Activated CD4-positive, alpha-beta T cell treated with anti-CD3 and anti-CD28 coated beads, Interleukin-2, amount 10 ng/mL, durations not matched to agents 7 days and 5 days (primary cell): Measurements from ENCODE around the gene FNDC11. TPM values are rescaled to one million over a fixed set of nuclear protein-coding genes. Genes with fewer than 3 reads are reported as not detected.
A peak's percentile ranks its signal among the peaks of the same experiment; 100 is the strongest.

Experiments
- CTCF ChIA-PET: fragments of 350-600 bp; sonication (Branson Sonifier 250); formaldehyde crosslinking; loops from one replicate; lab custom pipeline; 2021; ENCODE audit warnings: antibody characterized with exemption; lab: Charles Lee
- POLR2A ChIA-PET: fragments of 350-600 bp; sonication (Branson Sonifier 250); formaldehyde crosslinking; loops from one replicate; lab custom pipeline; 2021; ENCODE audit warnings: antibody characterized with exemption; lab: Charles Lee
- DNase-seq: peaks from one replicate; pipeline ENCODE4 v3.0.0-alpha.2; 2020
- H3K27ac Mint-ChIP-seq: one replicate; pipeline ENCODE4 v1.8.0; 2021; ENCODE audit warnings: mild to moderate bottlenecking, moderate library complexity, mixed read lengths
- H3K27me3 Mint-ChIP-seq: one replicate; pipeline ENCODE4 v1.8.0; 2021; ENCODE audit warnings: mixed read lengths
- H3K36me3 Mint-ChIP-seq: one replicate; pipeline ENCODE4 v1.8.0; 2021; ENCODE audit warnings: low read depth, mixed read lengths
- H3K4me1 Mint-ChIP-seq: one replicate; pipeline ENCODE4 v1.8.0; 2021; ENCODE audit warnings: mixed read lengths
- H3K4me3 Mint-ChIP-seq: one replicate; pipeline ENCODE4 v1.8.0; 2021; ENCODE audit warnings: mild to moderate bottlenecking, moderate library complexity, mixed read lengths
- H3K9me3 Mint-ChIP-seq: one replicate; pipeline ENCODE4 v1.8.0; 2021; ENCODE audit warnings: mixed read lengths
- total RNA-seq, 2 experiments: library from RNA; stranded (reverse); gene quantifications; one replicate each; pipeline ENCODE4 v1.2.3, GENCODE V29; 2021

Gene FNDC11
- total RNA-seq, 2 experiments from 2014 or later = 0.15 to 0.57 TPM

GRCh38 chr20:63544241-63544957, 9.6 kb upstream of the FNDC11 start:
- Mint-ChIP-seq H3K9me3 (no peaks in the 10 kb centered on the region), H3K27ac (no peak overlapping the region), H3K27me3 (peaks cover 6% of the 10 kb centered on the region), H3K4me1 (no peaks in the 10 kb centered on the region), H3K36me3 (no peaks in the 10 kb centered on the region), H3K4me3 (no peak overlapping the region)
- DNase-seq = no peak
- ChIA-PET CTCF (interaction anchor here (1.0 to 1.6 kb wide), 2 partner anchors 13 to 429 kb away, joined by 3 read pairs; no protein-coding TSS in a partner anchor), POLR2A (no interaction called here)

DNA sequence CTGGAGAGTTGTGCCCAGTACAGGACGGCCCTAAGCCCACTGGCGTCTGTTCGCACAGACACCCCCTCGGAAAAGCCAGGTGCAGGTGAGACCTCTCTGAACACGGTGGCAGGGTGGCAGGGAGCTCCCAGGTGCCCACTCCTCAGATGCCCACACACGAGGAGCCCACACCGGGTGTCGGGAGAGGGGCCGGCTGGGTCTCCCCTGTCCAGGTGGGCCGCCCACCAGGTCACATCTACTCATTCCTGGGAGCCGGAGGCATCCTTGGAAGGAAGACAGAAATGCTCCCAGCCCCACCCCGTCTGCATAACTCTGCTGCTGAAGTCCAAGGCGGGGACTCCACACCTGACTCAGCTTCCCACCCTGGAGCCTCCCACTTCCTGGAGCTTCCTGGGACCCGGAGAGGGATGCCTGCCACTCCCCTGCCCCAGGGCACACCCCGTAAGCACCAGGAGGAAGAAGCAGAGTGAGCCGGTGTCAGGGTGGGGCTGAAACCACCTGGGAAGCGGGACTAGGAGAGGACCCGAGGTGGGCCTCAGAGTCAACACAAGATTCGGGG, 8.9 kb upstream of the FNDC11 start:
- CTCF ChIA-PET = interaction anchor here (1.0 to 1.6 kb wide), 2 partner anchors 12 to 429 kb away, joined by 3 read pairs; no protein-coding TSS in a partner anchor
- POLR2A ChIA-PET = no interaction called here
- DNase-seq = no peak
- Mint-ChIP-seq H3K27ac (no peak overlapping the region), H3K4me3 (no peak overlapping the region), H3K27me3 (peaks cover 11% of the 10 kb centered on the region), H3K9me3 (no peaks in the 10 kb centered on the region), H3K4me1 (no peaks in the 10 kb centered on the region), H3K36me3 (no peaks in the 10 kb centered on the region)

GRCh38 chr20:63545814-63546213, 8.1 kb upstream of the FNDC11 start:
- CTCF ChIA-PET = interaction anchor here (0.6 to 2.5 kb wide), 3 partner anchors 8 to 511 kb away, joined by 3 to 12 read pairs (median 7); partner anchors contain the start of gene PTK6
- POLR2A ChIA-PET = no interaction called here
- peaks cover 11% of the 10 kb centered on the region for H3K27me3 Mint-ChIP-seq
- H3K9me3 Mint-ChIP-seq = no peaks in the 10 kb centered on the region
- no peak overlapping the region for H3K4me3 Mint-ChIP-seq
- no peak for DNase-seq
- no peaks in the 10 kb centered on the region for H3K36me3 Mint-ChIP-seq
- H3K27ac Mint-ChIP-seq = no peak overlapping the region
- H3K4me1 Mint-ChIP-seq = no peaks in the 10 kb centered on the region

DNA sequence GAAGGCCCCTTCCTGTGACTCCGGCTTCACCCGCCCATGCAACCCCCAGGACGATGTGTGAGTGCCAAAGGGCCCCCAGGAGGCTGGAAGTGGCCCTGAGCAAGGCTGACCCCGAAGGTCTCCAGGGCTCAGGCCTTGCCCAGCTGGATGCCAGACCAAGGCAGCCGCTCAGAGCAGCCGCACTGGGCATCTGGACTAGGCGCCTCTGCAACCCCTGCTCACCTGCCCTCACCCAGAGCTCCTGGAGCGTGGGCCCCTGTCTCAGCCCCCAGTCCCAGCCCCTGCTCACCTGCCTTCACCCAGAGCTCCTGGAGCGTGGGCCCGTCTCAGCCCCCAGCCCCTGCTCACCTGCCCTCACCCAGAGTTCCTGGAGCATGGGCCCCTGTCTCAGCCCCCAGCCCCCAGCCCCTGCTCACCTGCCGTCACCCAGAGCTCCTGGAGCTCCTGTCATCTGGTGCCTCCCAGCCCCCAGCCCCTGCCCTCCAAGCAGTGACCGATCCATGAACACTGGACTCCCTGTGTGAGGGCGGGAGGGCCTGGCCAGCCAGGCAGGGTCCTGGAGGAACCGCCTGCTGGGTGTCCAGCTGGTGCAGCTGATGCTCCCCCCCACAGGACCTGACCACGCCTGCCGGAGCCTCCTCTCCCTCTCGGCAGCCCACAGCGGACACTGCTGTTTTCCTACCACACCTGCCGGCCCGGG, 7.6 kb upstream of the FNDC11 start:
- CTCF ChIA-PET = interaction anchor here (0.6 to 2.5 kb wide), 3 partner anchors 8 to 511 kb away, joined by 3 to 12 read pairs (median 7); partner anchors contain the start of gene PTK6
- Mint-ChIP-seq H3K36me3 (no peaks in the 10 kb centered on the region), H3K27ac (peak overlapping the region; percentile 13), H3K4me3 (no peak overlapping the region), H3K4me1 (peaks cover 2% of the 10 kb centered on the region), H3K27me3 (peaks cover 14% of the 10 kb centered on the region), H3K9me3 (no peaks in the 10 kb centered on the region)
- POLR2A ChIA-PET = no interaction called here
- DNase-seq = no peak

DNA sequence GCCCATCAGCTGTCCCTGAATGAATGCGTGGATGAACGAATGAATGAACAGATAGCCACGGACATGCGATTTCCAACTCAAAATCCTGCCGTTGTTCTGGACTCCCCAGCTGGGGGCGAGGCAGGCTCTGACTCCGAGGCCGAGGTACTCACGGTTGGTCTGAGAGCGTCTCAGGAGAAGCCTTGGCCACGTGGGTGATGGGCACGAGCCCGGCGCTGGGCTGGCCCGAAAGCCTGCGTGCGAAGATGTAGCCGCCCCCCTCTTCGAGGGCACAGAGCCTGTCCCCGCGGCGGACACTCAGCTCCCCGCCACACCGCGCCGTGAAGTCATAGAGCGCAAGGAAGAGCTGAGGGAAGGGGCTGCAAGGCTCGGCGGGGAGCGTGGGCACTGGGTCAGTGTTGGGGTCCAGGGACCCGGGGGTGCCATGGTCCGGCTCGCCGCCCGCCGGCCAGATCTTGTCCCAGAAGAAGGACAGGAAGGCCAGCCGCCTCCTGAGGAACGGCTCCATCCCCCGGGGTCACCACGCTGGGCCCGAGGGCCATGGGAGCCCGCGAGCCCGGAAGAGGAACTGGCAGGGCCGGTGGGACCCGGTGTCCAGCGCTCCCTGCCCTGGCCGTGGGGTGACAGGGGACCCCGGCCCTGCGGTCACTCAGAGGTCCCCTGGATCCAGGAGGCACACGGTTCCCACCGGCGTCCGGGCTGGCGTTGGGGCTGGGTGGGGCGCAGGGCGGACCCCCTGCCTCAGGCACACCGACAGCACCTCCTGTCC, 6.8 kb upstream of the FNDC11 start:
- H3K4me3 Mint-ChIP-seq = no peak overlapping the region
- H3K9me3 Mint-ChIP-seq = no peaks in the 10 kb centered on the region
- peaks cover 14% of the 10 kb centered on the region for H3K27me3 Mint-ChIP-seq
- ChIA-PET CTCF (interaction anchor here (1.7 to 2.5 kb wide), 2 partner anchors 9 to 21 kb away, joined by 7 to 12 read pairs; partner anchors contain the start of gene PTK6), POLR2A (no interaction called here)
- no peak for DNase-seq
- H3K4me1 Mint-ChIP-seq = peaks cover 2% of the 10 kb centered on the region
- no peak overlapping the region for H3K27ac Mint-ChIP-seq
- H3K36me3 Mint-ChIP-seq = no peaks in the 10 kb centered on the region

DNA sequence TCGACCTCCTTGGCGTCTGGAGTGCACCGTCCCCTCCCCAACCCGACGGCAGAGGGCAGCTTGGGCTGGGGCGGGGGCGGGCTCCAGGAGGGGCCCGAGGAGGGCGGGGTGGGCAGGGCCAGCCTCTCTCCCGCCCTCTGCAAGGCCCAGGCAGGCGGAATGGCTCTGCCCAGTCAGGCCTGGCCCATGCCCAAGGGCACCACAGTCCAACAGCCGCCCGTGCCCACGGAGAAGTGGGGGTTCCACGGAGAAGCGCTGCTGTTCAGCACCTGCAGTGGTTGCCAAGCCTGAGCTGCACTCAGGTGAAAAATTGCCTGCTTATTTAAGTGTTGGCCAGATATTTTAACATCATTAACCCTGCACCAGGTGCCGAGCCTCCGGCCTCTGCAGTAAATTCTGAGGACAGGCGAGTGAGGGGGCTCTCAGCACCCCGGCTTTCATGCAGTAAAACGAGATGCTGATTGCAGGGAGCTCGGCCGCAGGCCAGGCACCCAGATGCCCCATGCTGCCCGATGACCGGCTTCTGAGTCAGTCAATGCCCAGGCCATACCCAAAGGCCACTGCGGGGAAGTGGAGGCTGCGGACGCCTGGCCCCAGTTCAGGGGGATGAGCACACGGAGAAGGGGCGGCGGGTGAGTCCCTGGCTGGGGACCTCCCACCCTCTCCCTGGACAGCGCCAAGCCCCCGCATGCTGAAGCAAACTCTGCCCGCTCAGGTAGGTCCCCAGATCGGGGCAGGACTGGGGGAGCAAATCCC, 6.1 kb upstream of the FNDC11 start, which contains the start of gene SRMS:
SRMS (minus strand) TSS at position 25 of the 756 bp plus-strand sequence. CDS start 286 bp downstream, outside the sequence.
- no peak within 1 kb of the TSS for H3K4me3 Mint-ChIP-seq
- no peaks in the 10 kb centered on the region for H3K36me3 Mint-ChIP-seq
- DNase-seq = no peak
- CTCF ChIA-PET = interaction anchor here (2.5 kb wide), 1 partner anchor 20 kb away, joined by 7 read pairs; no protein-coding TSS in a partner anchor
- H3K9me3 Mint-ChIP-seq = no peaks in the 10 kb centered on the region
- peaks cover 10% of the 10 kb centered on the region for H3K4me1 Mint-ChIP-seq
- H3K27me3 Mint-ChIP-seq = peaks cover 14% of the 10 kb centered on the region
- POLR2A ChIA-PET = no interaction called here
- H3K27ac Mint-ChIP-seq = no peak within 1 kb of the TSS

DNA sequence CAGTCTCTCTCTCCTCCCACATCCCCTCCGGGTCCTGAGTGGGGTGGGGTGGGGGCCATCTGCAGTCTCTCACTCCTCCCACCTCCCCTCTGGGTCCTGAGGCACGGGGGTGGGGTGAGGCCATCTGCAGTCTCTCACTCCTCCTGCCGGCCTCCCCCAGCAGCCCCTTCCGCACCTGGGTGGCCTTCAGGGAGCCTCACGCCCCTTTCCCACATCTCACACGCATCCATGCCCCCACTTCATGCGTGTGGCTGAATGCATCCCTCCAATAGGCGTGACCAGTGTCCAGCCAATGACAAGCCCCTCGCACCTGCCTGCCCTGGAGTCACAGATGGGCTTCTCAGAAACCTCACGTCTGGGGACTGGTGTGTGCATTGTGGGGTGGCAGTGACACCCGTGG, 5.4 kb upstream of the FNDC11 start:
- Mint-ChIP-seq H3K9me3 (no peaks in the 10 kb centered on the region), H3K27ac (no peak overlapping the region), H3K4me3 (no peak overlapping the region), H3K36me3 (no peaks in the 10 kb centered on the region), H3K4me1 (peaks cover 16% of the 10 kb centered on the region), H3K27me3 (peaks cover 14% of the 10 kb centered on the region)
- DNase-seq = no peak
- CTCF ChIA-PET = no interaction called here
- POLR2A ChIA-PET = no interaction called here

DNA sequence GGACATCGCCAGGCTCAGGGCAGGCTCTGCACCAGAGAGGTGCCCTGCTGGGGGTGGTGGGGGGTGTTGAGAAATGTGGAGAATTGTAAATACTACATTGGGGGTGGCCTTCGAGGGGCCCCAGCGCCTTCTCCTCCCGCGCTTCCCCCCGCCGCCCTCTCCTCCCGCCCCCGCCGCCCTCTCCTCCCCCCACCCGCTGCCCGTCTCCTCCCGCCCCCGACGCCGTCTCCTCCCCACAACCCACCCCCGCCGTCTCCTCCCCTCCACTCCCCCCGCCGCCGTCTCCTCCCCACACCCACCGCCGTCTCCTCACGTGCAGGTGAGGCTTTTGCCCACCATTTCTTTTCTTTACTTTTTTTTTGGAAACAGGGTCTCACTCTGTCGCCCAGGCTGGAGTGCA, 4.9 kb upstream of the FNDC11 start:
- Mint-ChIP-seq H3K4me1 (peaks cover 16% of the 10 kb centered on the region), H3K4me3 (no peak overlapping the region), H3K9me3 (no peaks in the 10 kb centered on the region), H3K27ac (no peak overlapping the region), H3K27me3 (peaks cover 14% of the 10 kb centered on the region), H3K36me3 (no peaks in the 10 kb centered on the region)
- ChIA-PET CTCF (interaction anchor here (4.7 kb wide), 1 partner anchor 11 kb away, joined by 41 read pairs; the partner anchor contains the start of gene PTK6), POLR2A (no interaction called here)
- DNase-seq = no peak

DNA sequence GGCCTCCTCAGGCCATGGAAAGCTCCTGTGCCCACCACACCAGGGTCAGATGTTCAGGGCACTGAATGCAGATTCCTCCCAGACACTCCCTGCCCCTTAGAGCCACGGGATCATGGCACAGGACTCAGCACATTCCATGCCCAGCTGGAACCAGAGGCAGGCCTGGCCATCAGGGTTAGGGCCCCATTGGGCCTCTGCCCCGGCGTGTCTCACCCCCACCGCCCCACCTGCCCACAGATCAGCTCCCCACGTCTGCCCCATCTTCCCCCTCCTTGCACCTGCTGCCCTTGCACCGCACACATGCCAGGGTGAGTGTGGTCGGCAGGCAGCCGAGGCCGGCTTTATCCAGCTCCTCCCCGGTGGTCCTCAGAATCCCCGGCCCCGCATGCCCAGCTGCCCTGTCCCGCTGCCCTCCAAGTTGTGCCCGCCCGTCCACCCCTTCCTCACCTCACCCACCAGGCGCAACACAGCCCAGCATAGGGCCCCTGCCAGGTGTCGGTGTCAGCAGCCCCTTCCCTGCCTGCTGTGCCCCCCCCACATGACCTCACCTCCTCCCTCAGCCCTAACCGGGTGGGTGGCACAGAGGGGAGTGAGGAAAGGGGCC, 4.2 kb upstream of the FNDC11 start:
- ChIA-PET CTCF (interaction anchor here (0.5 to 4.7 kb wide), 2 partner anchors 12 to 567 kb away, joined by 3 to 41 read pairs; partner anchors contain the start of gene PTK6), POLR2A (no interaction called here)
- no peak for DNase-seq
- Mint-ChIP-seq H3K9me3 (no peaks in the 10 kb centered on the region), H3K36me3 (no peaks in the 10 kb centered on the region), H3K27me3 (peaks cover 14% of the 10 kb centered on the region), H3K27ac (no peak overlapping the region), H3K4me3 (no peak overlapping the region), H3K4me1 (peaks cover 17% of the 10 kb centered on the region)

DNA sequence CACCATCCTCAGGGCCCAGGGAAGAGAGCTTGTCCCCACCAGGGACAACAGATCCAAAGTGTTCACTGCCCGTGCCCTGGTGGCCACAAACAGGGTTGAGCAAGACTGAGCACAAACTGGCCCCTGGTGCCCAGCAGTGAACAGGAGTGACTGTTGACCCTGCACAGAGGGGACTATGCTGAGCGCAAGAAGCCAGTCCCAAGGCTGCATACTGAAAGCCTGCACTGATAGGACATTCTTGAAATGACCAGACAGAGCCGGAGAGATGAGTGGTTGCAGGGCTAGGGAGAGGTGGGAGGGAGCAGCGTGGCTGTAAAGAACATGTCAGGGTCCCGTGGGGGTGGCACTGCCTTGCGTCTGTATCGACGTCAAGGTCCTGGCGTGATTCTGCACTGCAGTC, 2.9 kb upstream of the FNDC11 start:
- no peak for DNase-seq
- Mint-ChIP-seq H3K36me3 (no peaks in the 10 kb centered on the region), H3K9me3 (no peaks in the 10 kb centered on the region), H3K27ac (no peak overlapping the region), H3K4me1 (peaks cover 17% of the 10 kb centered on the region), H3K4me3 (no peak overlapping the region), H3K27me3 (peaks cover 14% of the 10 kb centered on the region)
- ChIA-PET CTCF (interaction anchor here (0.7 to 4.7 kb wide), 3 partner anchors 12 to 120 kb away, joined by 3 to 41 read pairs (median 5); partner anchors contain the start of gene PTK6), POLR2A (no interaction called here)

DNA sequence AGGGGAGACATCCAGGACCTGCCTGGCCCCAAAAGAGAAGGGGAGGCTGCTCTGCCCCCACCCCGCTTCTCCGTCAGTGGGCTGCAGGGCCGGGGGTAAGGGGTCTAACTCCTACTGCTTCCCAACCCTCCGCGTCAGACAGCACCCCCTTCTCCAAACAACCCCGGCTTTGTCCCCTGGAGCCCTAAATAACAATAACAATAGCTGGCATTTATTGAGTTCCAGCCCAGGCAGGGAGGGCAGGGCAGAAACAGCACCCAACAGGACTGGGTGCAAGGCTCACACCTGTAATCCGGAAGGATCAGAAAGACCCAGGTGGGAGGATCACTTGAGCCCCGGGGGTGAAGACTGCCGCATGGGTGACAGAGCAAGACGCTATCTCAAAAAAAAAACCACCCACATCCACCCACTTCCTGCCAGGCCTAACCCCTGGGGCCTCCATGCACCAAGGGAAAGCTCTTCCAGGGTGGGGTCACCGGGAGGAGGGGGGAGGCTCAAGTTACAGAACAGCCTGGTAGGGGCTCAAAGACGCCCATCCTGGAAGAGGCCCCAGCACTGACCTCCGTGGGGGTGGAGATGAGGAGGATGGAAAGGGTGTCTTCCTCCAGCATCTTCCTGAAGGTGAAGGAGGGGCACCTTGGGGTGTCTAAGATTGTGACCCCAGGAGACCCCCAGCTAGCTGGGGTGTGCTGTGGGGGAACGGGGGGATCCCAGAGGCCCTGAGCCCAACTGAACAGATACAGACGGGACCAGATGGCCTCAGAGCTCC, 1.3 kb upstream of the FNDC11 start:
- no peaks in the 10 kb centered on the region for H3K9me3 Mint-ChIP-seq
- H3K36me3 Mint-ChIP-seq = no peaks in the 10 kb centered on the region
- peaks cover 14% of the 10 kb centered on the region for H3K27me3 Mint-ChIP-seq
- H3K4me3 Mint-ChIP-seq = peak overlapping the region; percentile 41
- POLR2A ChIA-PET = no interaction called here
- H3K27ac Mint-ChIP-seq = peak overlapping the region; percentile 90
- peaks cover 17% of the 10 kb centered on the region for H3K4me1 Mint-ChIP-seq
- DNase-seq = peak; percentile 71
- CTCF ChIA-PET = interaction anchor here (0.6 to 4.7 kb wide), 5 partner anchors 10 to 410 kb away, joined by 3 to 41 read pairs (median 4); partner anchors contain the start of gene PTK6
